Activated CD4-positive, alpha-beta T cell treated with anti-CD3 and anti-CD28 coated beads for 1 hour (primary cell): ENCODE results near the gene VGLL1.

Experiments
- DNase-seq: peaks from one replicate; pipeline ENCODE4 v3.0.0-alpha.2; 2020

Gene VGLL1

GRCh38 chrX:136555694-136556093 lies 23.7 kb downstream of the VGLL1 start:
- DNase-seq: no peak

- DNase-seq: no peak
These were observed 40.0 kb downstream of the VGLL1 start for GRCh38 chrX:136572030-136572429.

GRCh38 chrX:136574548-136574947 lies 42.5 kb downstream of the VGLL1 start:
- DNase-seq: no peak

- DNase-seq: peak; percentile 52
These were observed 45.5 kb downstream of the VGLL1 start for GRCh38 chrX:136577552-136577951.

GRCh38 chrX:136580316-136580715 lies 48.3 kb downstream of the VGLL1 start:
- DNase-seq: no peak

GRCh38 chrX:136582624-136583023 lies 50.6 kb downstream of the VGLL1 start:
- no peak for DNase-seq

GRCh38 chrX:136584545-136584944 lies 52.5 kb downstream of the VGLL1 start:
- DNase-seq: no peak

- DNase-seq: no peak
These were observed 53.2 kb downstream of the VGLL1 start for GRCh38 chrX:136585262-136585661.

GRCh38 chrX:136585960-136586359 lies 53.9 kb downstream of the VGLL1 start:
- DNase-seq: no peak

- DNase-seq: no peak
These were observed 54.4 kb downstream of the VGLL1 start for GRCh38 chrX:136586386-136586785.

GRCh38 chrX:136587532-136587931 lies 55.5 kb downstream of the VGLL1 start:
- DNase-seq: no peak

- no peak for DNase-seq
These were observed 56.0 kb downstream of the VGLL1 start for GRCh38 chrX:136588036-136588435.

GRCh38 chrX:136589966-136590365 lies 58.0 kb downstream of the VGLL1 start:
- no peak for DNase-seq

GRCh38 chrX:136597356-136597755 lies 65.3 kb downstream of the VGLL1 start:
- DNase-seq: no peak

GRCh38 chrX:136597954-136598353 lies 65.9 kb downstream of the VGLL1 start:
- DNase-seq: no peak

- no peak for DNase-seq
These were observed 66.6 kb downstream of the VGLL1 start for GRCh38 chrX:136598631-136599030.

- no peak for DNase-seq
These were observed 68.0 kb downstream of the VGLL1 start for GRCh38 chrX:136600059-136600458.
